H1 (cell line): ENCODE measurements around the gene PTGDS. TPM values are rescaled to one million over a fixed set of nuclear protein-coding genes. Genes with fewer than 3 reads are reported as not detected.

ENCODE experiments used
- CTCF ChIA-PET: fragments of 300-600 bp; sonication (Branson Sonifier 250); formaldehyde crosslinking; loops from one replicate; lab custom pipeline; 2021; ENCODE audit not compliant: partially characterized antibody; lab: Charles Lee
- POLR2A ChIA-PET: fragments of 300-600 bp; sonication (Branson Sonifier 250); formaldehyde crosslinking; loops from one replicate; lab custom pipeline; 2021; ENCODE audit warnings: inconsistent platforms; ENCODE audit not compliant: partially characterized antibody; lab: Charles Lee
- DNase-seq, 2 experiments: peaks; one replicate each; pipeline versions ENCODE4 v3.0.0 to v3.0.0-alpha.2; 2010 to 2022; ENCODE audit warnings: low spot score in 2 of 2, low read depth in 1 of 2, mixed read lengths in 1 of 2
- FAIRE-seq: peaks from 2 replicates; lab custom pipeline; 2011; peaks lifted over from hg19 to GRCh38; lab: Jason Lieb, UNC
- H2AFZ ChIP-seq: 2 replicates; pipeline ENCODE4 v1.8.1; 2012; ENCODE audit warnings: low read length, inconsistent platforms
- H2AK5ac ChIP-seq: 2 replicates; pipeline ENCODE4 v1.6.1; 2013; ENCODE audit warnings: low read depth, low read length
- H2BK120ac ChIP-seq: replicated peaks from 2 replicates; pipeline ENCODE3; 2013; ENCODE audit warnings: low read depth, low read length, inconsistent platforms
- H2BK12ac ChIP-seq: 2 replicates; pipeline ENCODE4 v1.6.1; 2013; ENCODE audit warnings: low read depth, low read length
- H2BK15ac ChIP-seq: 2 replicates; pipeline ENCODE4 v1.6.1; 2013; ENCODE audit warnings: low read length
- H2BK20ac ChIP-seq: 2 replicates; pipeline ENCODE4 v1.6.1; 2013; ENCODE audit warnings: low read length
- H2BK5ac ChIP-seq: 2 replicates; pipeline ENCODE4 v1.6.1; 2013; ENCODE audit warnings: low read depth, low read length
- H3K14ac ChIP-seq: 2 replicates; pipeline ENCODE4 v1.6.1; 2013; ENCODE audit warnings: inconsistent platforms; ENCODE audit not compliant: insufficient read length
- H3K18ac ChIP-seq: 2 replicates; pipeline ENCODE4 v1.6.1; 2013; ENCODE audit warnings: low read length; ENCODE audit errors: extremely low read depth
- H3K23ac ChIP-seq: 2 replicates; pipeline ENCODE4 v1.6.1; 2013; ENCODE audit warnings: inconsistent platforms; ENCODE audit not compliant: insufficient read length
- H3K23me2 ChIP-seq: 2 replicates; pipeline ENCODE4 v1.6.1; 2013; ENCODE audit warnings: low read depth, low read length
- H3K27ac ChIP-seq: 2 replicates; pipeline ENCODE4 v1.6.1; 2011; ENCODE audit warnings: low read depth, low read length, inconsistent platforms
- H3K27me3 ChIP-seq, 4 experiments: replicated peaks in 1 of 4; 1 replicate in 1 of 4; 2 replicates in 3 of 4; pipeline versions ENCODE4 v1.6.1 to v1.8.1; 2011 to 2013; ENCODE audit warnings: low read length in 3 of 4, mild to moderate bottlenecking in 3 of 4, inconsistent platforms in 2 of 4, mixed read lengths in 2 of 4, moderate library complexity in 1 of 4; ENCODE audit not compliant: control insufficient read depth in 3 of 4, insufficient read depth in 3 of 4; ENCODE audit errors: extremely low read depth in 1 of 4
- H3K36me3 ChIP-seq, 4 experiments: 2 replicates each; pipeline versions ENCODE4 v1.6.1 to v1.8.1; 2011 to 2013; ENCODE audit warnings: mild to moderate bottlenecking in 4 of 4, low read length in 3 of 4, moderate library complexity in 2 of 4, control low read depth in 1 of 4, inconsistent platforms in 1 of 4; ENCODE audit not compliant: insufficient read depth in 4 of 4, control insufficient read depth in 2 of 4
- H3K4ac ChIP-seq: replicated peaks from 2 replicates; pipeline ENCODE3; 2013; ENCODE audit warnings: low read length, low read depth, mixed read lengths, inconsistent platforms; ENCODE audit not compliant: insufficient read length
- H3K4me1 ChIP-seq, 4 experiments: replicated peaks in 1 of 4; 1 replicate in 1 of 4; 2 replicates in 3 of 4; pipeline versions ENCODE4 v1.6.1 to v1.8.1; 2011 to 2013; ENCODE audit warnings: low read length in 3 of 4, inconsistent platforms in 2 of 4, mixed read lengths in 1 of 4; ENCODE audit not compliant: insufficient read depth in 4 of 4, control insufficient read depth in 3 of 4
- H3K4me2 ChIP-seq, 2 experiments: 2 replicates each; pipeline versions ENCODE4 v1.6.1 to v1.8.1; 2011 to 2013; ENCODE audit warnings: low read depth in 2 of 2, low read length in 2 of 2, control low read depth in 1 of 2, inconsistent platforms in 1 of 2, mild to moderate bottlenecking in 1 of 2; ENCODE audit not compliant: insufficient read depth in 1 of 2
- H3K4me3 ChIP-seq, 4 experiments: fragments of 200-600, 300-600 bp in 1 of 4; sonication (generic), shearing (Covaris generic), sonication (Bioruptor Twin) in 1 of 4; 2 replicates each; pipeline versions ENCODE4 v1.5.1 to v1.8.1; 2011 to 2016; ENCODE audit warnings: low read length in 4 of 4, low read depth in 3 of 4, control low read depth in 2 of 4, inconsistent platforms in 2 of 4, mild to moderate bottlenecking in 2 of 4, mixed read lengths in 1 of 4, moderate library complexity in 1 of 4; ENCODE audit not compliant: insufficient read depth in 2 of 4; ENCODE audit errors: extremely low read depth in 1 of 4
- H3K56ac ChIP-seq: replicated peaks from 2 replicates; pipeline ENCODE3; 2013; ENCODE audit warnings: low read depth, mild to moderate bottlenecking, mixed read lengths, low read length, inconsistent platforms; ENCODE audit not compliant: insufficient read length
- H3K79me1 ChIP-seq: 2 replicates; pipeline ENCODE4 v1.6.1; 2013; ENCODE audit warnings: low read depth, low read length, control low read depth
- H3K79me2 ChIP-seq, 2 experiments: 2 replicates each; pipeline versions ENCODE4 v1.6.1 to v1.8.1; 2012 to 2013; ENCODE audit warnings: low read length in 2 of 2, mild to moderate bottlenecking in 2 of 2, inconsistent platforms in 1 of 2; ENCODE audit not compliant: insufficient read depth in 2 of 2, control insufficient read depth in 1 of 2
- H3K9ac ChIP-seq, 4 experiments: replicated peaks in 1 of 4; 1 replicate in 1 of 4; 2 replicates in 3 of 4; pipeline versions ENCODE4 v1.6.1 to v1.8.1; 2011 to 2013; ENCODE audit warnings: low read depth in 3 of 4, low read length in 3 of 4, control low read depth in 2 of 4, mild to moderate bottlenecking in 2 of 4, moderate library complexity in 2 of 4, inconsistent platforms in 1 of 4; ENCODE audit errors: extremely low read depth in 1 of 4
- H3K9me3 ChIP-seq, 2 experiments: 2 replicates each; pipeline versions ENCODE4 v1.6.1 to v1.8.1; 2012 to 2013; ENCODE audit warnings: mild to moderate bottlenecking in 2 of 2, moderate library complexity in 2 of 2, control low read depth in 1 of 2, inconsistent platforms in 1 of 2, low read depth in 1 of 2, low read length in 1 of 2, mixed read lengths in 1 of 2; ENCODE audit not compliant: insufficient read depth in 2 of 2
- H4K20me1 ChIP-seq, 2 experiments: replicated peaks in 1 of 2; 2 replicates each; pipeline versions ENCODE3 to v1.8.1; 2011 to 2013; ENCODE audit warnings: inconsistent platforms in 2 of 2, low read length in 2 of 2, mild to moderate bottlenecking in 1 of 2; ENCODE audit not compliant: insufficient read depth in 2 of 2, control insufficient read depth in 1 of 2
- H4K5ac ChIP-seq: 2 replicates; pipeline ENCODE4 v1.6.1; 2013; ENCODE audit warnings: low read length, low read depth, mixed read lengths, inconsistent platforms; ENCODE audit not compliant: insufficient read length
- H4K8ac ChIP-seq: 2 replicates; pipeline ENCODE4 v1.8.0; 2013; ENCODE audit warnings: mild to moderate bottlenecking, moderate library complexity, low read length, inconsistent platforms; ENCODE audit not compliant: insufficient read depth; ENCODE audit errors: extremely low read depth
- H4K91ac ChIP-seq: replicated peaks from 2 replicates; pipeline ENCODE3; 2013; ENCODE audit warnings: low read length, mixed read lengths, inconsistent platforms; ENCODE audit not compliant: insufficient read length
- WGBS, 2 experiments: shearing (Covaris generic) in 1 of 2; methylation state at CpG; one replicate each; pipeline versions ENCODE4 v1.1.6 to v1.1.7; 2013 to 2015; ENCODE audit warnings: low lambda C conversion rate in 2 of 2, mixed read lengths in 2 of 2, inconsistent platforms in 1 of 2, low coverage in 1 of 2, missing lambda C conversion rate in 1 of 2; ENCODE audit not compliant: insufficient replicate concordance in 2 of 2, insufficient coverage in 1 of 2, insufficient read length in 1 of 2; ENCODE audit errors: extremely low coverage in 1 of 2, missing lambda C conversion rate in 1 of 2; 5-methylcytosine and 5-hydroxymethylcytosine counted together
- polyA plus RNA-seq, 7 experiments: library from polyadenylated mRNA; depleted of rRNA in 3 of 7; stranded (reverse) in 5 of 7; unstranded in 2 of 7; fragments of >200 nt in 5 of 7; fragments of 200-250 nt in 2 of 7; gene quantifications; 1 replicate in 5 of 7; 2 replicates in 1 of 7; 4 replicates in 1 of 7; pipeline versions ENCODE4 v1.2.1 to v1.2.3, GENCODE V29; 2011 to 2013; ENCODE audit warnings: missing spikeins in 2 of 7, mixed read lengths in 2 of 7
- total RNA-seq: library from RNA; stranded (reverse); fragmentation: NEBNext Ultra II Directional; extraction: Animal tissue kit (Norgen Biotek cat#: 25700); gene quantifications from 2 replicates; pipeline ENCODE4 v1.2.1, GENCODE V29; 2021

PTGDS gene
- total and polyA plus RNA-seq, 2 of the 8 experiments (the other 6 are each of a cell fraction or from before 2014, with no cell fraction given) = 1.7 to 2.3 TPM

DNA sequence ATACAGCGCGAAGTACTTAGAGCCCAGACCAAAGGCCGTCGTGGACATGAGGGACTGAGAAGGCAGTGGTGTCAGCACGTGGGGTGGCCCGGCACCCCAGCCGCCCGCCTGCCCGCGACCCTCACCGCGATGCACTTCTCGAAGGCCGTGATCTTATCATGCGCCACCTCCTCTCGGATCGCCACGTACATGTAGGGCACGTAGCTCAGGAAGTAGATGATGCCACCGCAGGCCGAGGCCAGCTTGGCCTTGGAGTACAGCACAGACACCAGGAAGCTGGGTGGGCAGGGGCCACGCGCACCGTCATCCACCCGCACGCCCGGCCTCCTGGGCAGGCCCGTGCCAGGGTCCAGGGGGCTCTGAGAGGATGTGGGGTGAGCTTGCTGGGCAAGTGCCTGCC lies 39.8 kb downstream of the PTGDS start:
- no peaks in the 10 kb centered on the region; a peak in 1 of 7 replicates for H3K27me3 ChIP-seq
- ChIA-PET POLR2A (no interaction called here), CTCF (interaction anchor here (0.8 to 7.2 kb wide), 6 partner anchors 13 to 69 kb away, joined by 3 to 54 read pairs (median 4); partner anchors contain the start of genes ABCA2 and FUT7)
- H2BK15ac ChIP-seq = no peak overlapping the region
- H2BK20ac ChIP-seq = no peak overlapping the region
- H2AK5ac ChIP-seq = no peak overlapping the region
- H3K4ac ChIP-seq = no peak overlapping the region
- no peaks in the 10 kb centered on the region; the same call in 1 of the 2 replicates for H3K23me2 ChIP-seq
- FAIRE-seq (no peak), DNase-seq (no peak)
- H3K4me1 ChIP-seq = peaks cover 0 to 7% (median under 1%) of the 10 kb centered on the region in 4 experiments; a peak in 2 of 7 replicates
- no peak overlapping the region for H3K23ac ChIP-seq
- H3K14ac ChIP-seq = no peak overlapping the region
- H3K18ac ChIP-seq = no peak overlapping the region
- peaks cover 0 to 13% (median 0%) of the 10 kb centered on the region in 4 experiments; a peak in 1 of 8 replicates for H3K36me3 ChIP-seq
- no peaks in the 10 kb centered on the region for H3K79me2 ChIP-seq
- peaks cover 0 to 5% of the 10 kb centered on the region in 2 experiments for H4K20me1 ChIP-seq
- 94% methylated on average over 24 of the region's 28 CpGs; no CpG with 5 or more reads in 1 of the 2 experiments for WGBS, 2 experiments
- no peak overlapping the region for H2BK5ac ChIP-seq
- H3K79me1 ChIP-seq = no peaks in the 10 kb centered on the region
- H3K9ac ChIP-seq = no peak overlapping the region
- no peak overlapping the region for H4K5ac ChIP-seq
- H2BK120ac ChIP-seq = no peak overlapping the region
- 0 out of 2 replicates have a peak overlapping the region, but pooled peaks have one; percentile 14 for H2BK12ac ChIP-seq
- no peak overlapping the region for H3K56ac ChIP-seq
- no peak overlapping the region for H3K4me2 ChIP-seq
- no peak overlapping the region for H3K27ac ChIP-seq
- H2AFZ ChIP-seq = no peak overlapping the region
- no peak overlapping the region for H3K4me3 ChIP-seq
- peaks cover 0 to 27% of the 10 kb centered on the region in 2 experiments; a peak in 2 of 4 replicates for H3K9me3 ChIP-seq
- H4K91ac ChIP-seq = no peak overlapping the region
- H4K8ac ChIP-seq = no peak overlapping the region
